BLaER1 treated with 17β-estradiol and CSF1 and Interleukin-3, amounts not matched to agents 10 nM and 100 nM (cell line): ENCODE measurements around the gene NPDC1.

ENCODE experiments used
- H3K27ac ChIP-seq, 11 experiments: shearing (Covaris generic); formaldehyde crosslinking; 2 replicates each; pipeline ENCODE4 v1.8.1; 2022
- H3K27me3 ChIP-seq, 11 experiments: shearing (Covaris generic); formaldehyde crosslinking; 2 replicates each; pipeline ENCODE4 v1.8.1; 2022
- H3K36me3 ChIP-seq, 11 experiments: shearing (Covaris generic); formaldehyde crosslinking; 2 replicates each; pipeline ENCODE4 v1.8.1; 2022
- H3K4me1 ChIP-seq, 10 experiments: shearing (Covaris generic); formaldehyde crosslinking; 2 replicates each; pipeline ENCODE4 v1.8.1; 2022
- H3K4me2 ChIP-seq, 11 experiments: shearing (Covaris generic); formaldehyde crosslinking; 2 replicates each; pipeline ENCODE4 v1.8.1; 2022
- H3K4me3 ChIP-seq, 10 experiments: shearing (Covaris generic); formaldehyde crosslinking; 2 replicates each; pipeline ENCODE4 v1.8.1; 2022
- H3K9ac ChIP-seq, 11 experiments: shearing (Covaris generic); formaldehyde crosslinking; 2 replicates each; pipeline ENCODE4 v1.8.1; 2022
- H3K9me3 ChIP-seq, 11 experiments: shearing (Covaris generic); formaldehyde crosslinking; replicated peaks in 1 of 11; 2 replicates each; pipeline ENCODE4 v1.8.1; 2022
- H4K20me1 ChIP-seq, 11 experiments: shearing (Covaris generic); formaldehyde crosslinking; 2 replicates each; pipeline ENCODE4 v1.8.1; 2022
- Cebpa-rat ChIP-seq, 11 experiments: shearing (Covaris generic); IDR thresholded peaks; 2 replicates each; pipeline ENCODE4 v1.8.1; 2022

The NPDC1 gene

DNA sequence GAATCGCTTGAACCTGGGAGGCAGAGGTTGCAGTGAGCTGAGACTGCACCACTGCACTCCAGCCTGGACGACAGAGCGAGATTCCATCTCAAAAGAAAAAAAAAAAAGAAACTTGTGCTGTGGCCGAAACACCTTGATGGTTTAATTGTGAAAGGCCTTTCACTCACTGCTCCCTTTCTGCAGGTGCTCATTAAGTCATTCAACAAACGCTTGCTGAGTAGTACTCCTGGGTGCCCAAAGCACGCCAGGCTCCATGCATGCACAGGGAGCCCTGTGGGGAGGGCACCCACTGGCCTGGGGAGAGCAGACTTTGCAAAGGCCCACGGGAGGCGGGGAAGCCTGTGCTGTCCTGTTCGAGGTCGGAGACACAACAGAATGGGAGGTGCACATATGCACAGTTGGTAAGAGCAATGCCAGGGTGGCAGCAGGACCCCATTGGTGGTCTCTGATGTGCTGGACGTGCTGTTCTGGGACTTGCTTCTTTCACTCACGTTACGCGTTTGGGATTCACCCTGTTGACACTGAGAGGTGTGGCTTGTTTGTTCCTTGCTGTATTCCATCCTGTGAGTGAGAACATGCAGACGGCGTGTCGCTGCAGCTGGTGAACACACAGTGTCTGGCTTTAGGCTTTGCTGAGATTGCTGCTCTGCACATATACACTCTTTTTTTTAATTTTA is 10.9 kb upstream of the NPDC1 start:
- Histone ChIP-seq H3K9me3 (no peaks in the 10 kb centered on the region), H3K4me3 (no peak overlapping the region), H4K20me1 (peaks cover 0 to 41% (median 12%) of the 10 kb centered on the region in 11 experiments; a peak in 10 of 22 replicates), H3K27me3 (peaks cover 40 to 54% (median 44%) of the 10 kb centered on the region in 11 experiments), H3K4me1 (peaks cover 0 to 31% (median 23%) of the 10 kb centered on the region in 10 experiments; a peak in 18 of 20 replicates), H3K36me3 (no peaks in the 10 kb centered on the region), H3K9ac (no peak overlapping the region), H3K27ac (no peak overlapping the region), H3K4me2 (no peak overlapping the region)
- no peak for TF ChIP-seq Cebpa-rat (IDR thresholded peaks at IDR 0.05)

DNA sequence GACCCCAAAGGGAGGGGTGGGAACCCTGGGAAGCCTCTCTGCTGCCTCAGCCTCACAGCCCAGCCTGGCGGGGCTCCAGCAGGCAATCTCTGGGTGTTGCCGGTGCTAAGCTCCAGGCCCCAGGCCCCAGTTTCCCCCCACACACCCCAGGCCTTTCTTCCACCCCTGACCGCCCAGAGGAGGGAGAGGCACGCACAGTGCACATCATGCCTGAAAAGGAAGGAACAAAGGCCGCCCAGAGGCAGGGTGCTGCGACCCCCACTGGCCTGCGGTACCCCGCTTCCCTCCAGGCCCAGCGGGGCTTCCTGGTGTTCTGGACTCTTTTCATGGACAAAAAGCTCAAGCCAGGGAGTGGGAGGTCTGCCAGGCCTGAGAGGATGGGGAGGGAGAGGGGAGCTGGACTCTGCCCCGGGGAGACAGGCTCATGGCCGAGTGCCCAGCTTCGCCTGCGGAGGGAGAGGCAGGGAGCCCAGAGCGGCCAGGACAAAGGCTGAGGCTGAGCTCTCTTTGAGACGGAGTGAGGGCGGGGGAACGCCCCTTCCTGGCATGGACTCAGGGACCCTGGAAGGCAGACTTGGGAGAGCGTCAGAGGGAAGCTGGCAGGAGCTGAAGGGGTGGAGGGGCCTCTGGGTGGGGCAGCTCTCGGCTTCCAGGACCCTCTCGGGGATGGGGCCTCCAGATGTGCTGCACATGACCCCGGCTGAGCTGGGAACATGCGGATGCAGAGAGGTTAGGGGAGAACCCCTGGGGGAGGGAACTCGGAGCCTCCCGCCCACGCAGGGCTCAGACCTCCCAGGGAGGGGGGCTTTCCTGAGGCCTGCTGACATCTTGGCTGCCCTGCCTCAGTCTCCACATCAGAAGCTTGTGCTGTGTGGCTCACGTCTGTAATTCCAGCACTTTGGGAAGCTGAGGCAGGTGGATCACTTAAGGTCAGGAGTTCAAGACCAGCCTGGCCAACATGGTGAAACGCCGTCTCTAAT is 9.7 kb upstream of the NPDC1 start:
- H3K36me3 ChIP-seq, result no peaks in the 10 kb centered on the region
- H3K9ac ChIP-seq, result no peak overlapping the region
- no peaks in the 10 kb centered on the region for H3K9me3 ChIP-seq
- no peak for TF ChIP-seq Cebpa-rat (IDR thresholded peaks at IDR 0.05)
- peaks cover 0 to 53% (median 16%) of the 10 kb centered on the region in 11 experiments; a peak in 12 of 22 replicates for H4K20me1 ChIP-seq
- no peak overlapping the region for H3K27ac ChIP-seq
- no peak overlapping the region for H3K4me3 ChIP-seq
- peaks cover 52 to 66% (median 56%) of the 10 kb centered on the region in 11 experiments for H3K27me3 ChIP-seq
- H3K4me2 ChIP-seq, result no peak overlapping the region
- peaks cover 0 to 31% (median 23%) of the 10 kb centered on the region in 10 experiments; a peak in 18 of 20 replicates for H3K4me1 ChIP-seq

DNA sequence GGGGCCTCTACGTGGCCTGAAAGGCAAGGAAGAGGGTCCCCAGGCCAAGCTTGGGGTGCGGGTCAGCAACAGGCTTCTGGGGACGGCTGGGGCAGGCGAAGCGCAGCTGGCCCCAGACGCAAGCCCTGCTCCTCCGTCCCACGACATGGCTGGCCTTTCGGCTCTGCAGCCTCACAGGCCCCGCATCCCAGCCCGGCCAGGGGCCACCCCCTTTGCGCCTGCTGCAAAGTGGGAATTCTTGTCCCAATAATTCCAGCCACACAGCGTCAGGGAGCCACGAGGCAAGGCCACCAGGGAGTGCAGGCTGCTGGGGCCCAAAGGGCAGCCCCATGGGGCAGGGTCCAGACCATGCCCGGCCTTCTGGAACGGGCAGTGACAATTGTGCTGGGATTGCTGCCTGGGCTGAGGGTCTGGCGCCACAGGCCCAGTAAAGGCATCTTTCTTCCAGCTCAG is 9.0 kb upstream of the NPDC1 start:
- Histone ChIP-seq H3K9me3 (no peaks in the 10 kb centered on the region), H3K4me1 (peaks cover 0 to 31% (median 23%) of the 10 kb centered on the region in 10 experiments; a peak in 18 of 20 replicates), H3K9ac (no peak overlapping the region), H3K27me3 (peaks cover 59 to 73% (median 64%) of the 10 kb centered on the region in 11 experiments), H4K20me1 (peaks cover 0 to 60% (median 24%) of the 10 kb centered on the region in 11 experiments; a peak in 12 of 22 replicates), H3K36me3 (no peaks in the 10 kb centered on the region), H3K4me3 (no peak overlapping the region), H3K4me2 (no peak overlapping the region), H3K27ac (no peak overlapping the region)
- no peak for TF ChIP-seq Cebpa-rat (IDR thresholded peaks at IDR 0.05)

DNA sequence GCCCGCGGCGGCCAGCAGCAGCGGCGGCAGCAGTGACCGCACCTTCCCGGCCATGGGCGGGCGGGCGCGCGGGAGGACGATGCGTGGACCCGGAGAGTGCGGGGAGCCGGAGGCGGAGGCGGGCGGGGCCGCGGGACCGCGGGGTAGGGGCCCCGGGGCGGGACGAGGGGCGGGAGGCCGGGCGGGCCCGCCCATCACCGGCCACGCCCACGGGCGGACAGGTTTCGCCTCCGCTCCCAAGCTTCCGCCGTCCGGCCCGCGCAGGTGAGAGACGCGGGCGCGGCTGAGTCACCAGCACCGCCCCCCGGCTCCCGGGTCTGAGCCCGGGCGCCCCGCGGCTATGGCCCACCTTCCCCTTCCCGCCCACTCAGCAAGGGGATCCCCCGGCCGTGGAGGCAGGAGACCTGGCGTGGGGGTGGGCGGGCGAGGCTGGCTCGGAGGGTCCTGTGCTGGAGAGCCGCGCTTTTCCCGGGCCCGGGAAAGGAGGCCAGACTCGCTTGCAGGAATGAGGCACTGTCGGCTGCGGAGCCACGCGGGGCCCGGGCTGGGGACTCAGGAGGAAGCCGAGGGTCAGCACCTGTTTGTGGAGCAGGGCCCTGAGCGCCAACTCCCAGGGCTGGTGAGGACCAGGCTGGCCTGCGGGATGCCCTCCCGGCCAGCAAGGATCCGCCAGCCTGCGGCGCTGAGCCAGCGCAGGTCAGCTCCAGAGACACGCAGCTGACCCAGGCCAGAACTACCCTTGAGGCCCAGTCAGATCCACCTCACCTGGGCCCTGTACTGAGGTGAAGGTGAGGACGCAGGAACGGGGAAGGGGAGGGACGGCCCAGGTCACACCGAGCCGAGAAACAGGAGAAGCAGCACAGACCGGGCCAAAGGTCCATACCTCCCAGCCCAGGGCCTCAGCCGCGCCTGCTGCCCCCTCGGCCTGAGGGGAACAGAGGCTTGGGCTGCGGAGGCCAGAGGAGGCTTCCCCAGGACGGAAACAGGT is 8.3 kb upstream of the NPDC1 start, which contains the start of gene ENTPD2:
TSS of gene ENTPD2 (minus strand) at position 118 of the 988 bp plus-strand sequence. CDS start at position 54, 64 bp downstream.
- Histone ChIP-seq H3K4me2 (peak within 1 kb of the TSS; percentile 30 to 61 (median 39); a peak in 17 of 22 replicates), H3K4me3 (peak within 1 kb of the TSS in 4 of 10 experiments; percentile 23 to 32 (median 28); a peak in 2 of 20 replicates), H3K9ac (no peak within 1 kb of the TSS), H3K9me3 (no peaks in the 10 kb centered on the region), H4K20me1 (peaks cover 0 to 67% (median 30%) of the 10 kb centered on the region in 11 experiments; a peak in 15 of 22 replicates), H3K36me3 (no peaks in the 10 kb centered on the region), H3K27ac (no peak within 1 kb of the TSS), H3K27me3 (peaks cover 66 to 80% (median 71%) of the 10 kb centered on the region in 11 experiments), H3K4me1 (peaks cover 0 to 31% (median 23%) of the 10 kb centered on the region in 10 experiments; a peak in 19 of 20 replicates)
- no peak for TF ChIP-seq Cebpa-rat (IDR thresholded peaks at IDR 0.05)

DNA sequence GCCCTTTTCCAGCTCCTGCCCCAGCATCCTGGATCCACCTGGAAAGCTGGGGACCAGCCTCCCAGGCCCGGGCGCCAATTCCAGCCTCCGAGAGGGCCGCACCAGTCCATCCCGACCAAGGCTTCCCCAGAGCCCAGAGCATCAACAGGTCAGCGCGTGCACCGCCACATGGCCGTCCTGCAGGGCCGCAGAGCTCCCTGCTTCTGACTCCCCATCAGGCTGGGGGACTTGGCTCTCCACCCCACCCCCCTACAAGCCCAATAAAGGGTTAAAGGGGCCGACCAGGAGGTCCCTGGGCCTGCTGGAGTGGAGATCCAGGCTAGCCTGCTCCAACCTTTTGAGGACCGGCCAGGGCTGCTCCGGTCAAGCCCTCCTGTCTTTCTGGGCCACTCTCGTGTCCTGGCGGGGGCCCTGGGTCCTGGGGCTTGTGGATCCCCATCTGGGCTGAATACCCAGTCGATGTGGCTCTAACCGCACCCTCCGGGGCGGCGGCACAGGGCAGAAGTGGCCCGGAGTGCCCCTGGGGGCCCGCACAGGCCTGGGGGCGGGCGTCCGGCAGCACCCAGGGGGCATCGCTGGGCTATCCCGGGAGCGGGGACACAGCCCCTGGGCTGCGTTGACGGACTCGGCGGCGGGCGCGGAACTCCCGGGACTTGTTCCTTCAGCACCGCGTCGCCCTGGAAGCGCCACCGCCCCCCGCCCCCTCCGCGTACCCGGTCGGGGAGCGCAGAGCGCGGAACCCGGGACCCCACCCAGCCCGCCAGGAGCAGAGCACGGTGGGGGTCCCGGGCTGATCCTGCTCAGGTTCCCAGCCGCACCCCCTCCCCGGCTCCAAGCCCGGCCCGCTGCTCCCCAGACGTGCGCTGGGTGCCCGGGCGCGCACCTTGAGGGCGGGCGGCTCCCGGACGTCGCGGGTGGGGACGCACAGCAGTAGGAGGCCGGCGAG is 7.3 kb upstream of the NPDC1 start:
- Histone ChIP-seq H3K4me1 (peaks cover 0 to 24% (median 17%) of the 10 kb centered on the region in 10 experiments; a peak in 18 of 20 replicates), H3K4me3 (peak overlapping the region in 4 of 10 experiments; percentile 23 to 32 (median 28); a peak in 2 of 20 replicates), H3K27ac (no peak overlapping the region), H3K27me3 (peaks cover 74 to 89% (median 80%) of the 10 kb centered on the region in 11 experiments), H3K9ac (no peak overlapping the region), H3K36me3 (no peaks in the 10 kb centered on the region), H3K9me3 (no peaks in the 10 kb centered on the region), H3K4me2 (peak overlapping the region; percentile 30 to 61 (median 39); a peak in 17 of 22 replicates), H4K20me1 (peaks cover 0 to 71% (median 30%) of the 10 kb centered on the region in 11 experiments; a peak in 15 of 22 replicates)
- TF ChIP-seq Cebpa-rat (IDR thresholded peaks at IDR 0.05), result no peak

DNA sequence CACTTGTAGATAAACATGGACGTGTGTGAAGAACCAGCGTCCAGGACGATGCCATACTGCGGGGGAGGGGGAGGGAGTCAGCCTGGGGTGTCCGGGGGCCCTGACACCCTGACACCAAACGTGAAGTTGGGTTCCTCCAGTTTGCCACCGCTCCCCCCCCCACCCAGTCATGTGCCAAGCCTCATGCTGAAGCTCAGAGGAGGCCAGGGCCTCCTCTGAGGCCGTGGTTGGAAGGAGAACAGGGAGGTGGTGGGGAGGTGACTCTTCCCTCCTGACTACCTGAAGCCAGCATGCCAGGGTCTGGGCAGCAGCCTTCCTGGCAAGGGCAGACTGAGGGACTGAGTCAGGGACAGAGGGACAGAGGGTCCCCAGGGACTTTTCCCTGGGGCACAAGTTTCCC is 6.3 kb upstream of the NPDC1 start:
- Histone ChIP-seq H3K4me1 (peaks cover 0 to 19% (median 16%) of the 10 kb centered on the region in 10 experiments; a peak in 16 of 20 replicates), H4K20me1 (peaks cover 0 to 79% (median 36%) of the 10 kb centered on the region in 11 experiments; a peak in 16 of 22 replicates), H3K36me3 (no peaks in the 10 kb centered on the region), H3K9ac (no peak overlapping the region), H3K9me3 (no peaks in the 10 kb centered on the region), H3K4me3 (no peak overlapping the region), H3K27me3 (peaks cover 84 to 99% (median 90%) of the 10 kb centered on the region in 11 experiments), H3K27ac (no peak overlapping the region), H3K4me2 (peak overlapping the region in 7 of 11 experiments; percentile 2 to 43 (median 36); a peak in 9 of 22 replicates)
- TF ChIP-seq Cebpa-rat (IDR thresholded peaks at IDR 0.05), result no peak

DNA sequence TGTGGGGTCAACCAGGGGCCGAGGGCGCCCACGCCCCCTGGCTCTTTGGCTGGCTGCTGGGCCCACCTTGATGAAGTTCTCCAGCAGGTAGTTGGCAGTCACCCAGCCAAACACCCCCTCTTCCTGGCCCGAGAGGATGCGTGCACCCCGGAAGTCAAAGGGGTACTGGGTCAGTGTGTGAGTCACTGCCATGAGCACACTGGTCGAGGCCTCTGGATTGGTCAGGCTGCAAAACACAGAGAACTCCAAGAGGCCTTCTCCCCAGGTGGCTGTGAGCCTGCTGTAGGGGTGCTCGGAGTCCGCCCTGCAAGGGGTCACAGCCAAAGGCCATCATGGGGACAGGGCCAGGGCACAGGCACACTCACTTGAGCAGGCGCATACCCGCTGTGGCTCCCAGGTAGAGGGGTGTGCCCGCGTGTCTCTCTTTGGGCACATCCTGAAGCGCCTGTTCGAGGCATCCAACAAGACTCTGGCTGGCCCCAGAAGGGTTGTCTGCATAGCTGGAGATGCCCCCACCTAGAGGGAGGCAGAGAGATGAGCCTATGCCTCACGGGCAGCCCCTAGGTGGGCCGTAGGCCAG is 5.3 kb upstream of the NPDC1 start:
- Histone ChIP-seq H3K36me3 (no peaks in the 10 kb centered on the region), H3K27ac (no peak overlapping the region), H3K9ac (no peak overlapping the region), H3K4me2 (no peak overlapping the region), H3K4me3 (no peak overlapping the region), H3K9me3 (no peaks in the 10 kb centered on the region), H3K27me3 (peaks cover 91 to 99% (median 96%) of the 10 kb centered on the region in 11 experiments), H4K20me1 (peaks cover 0 to 86% (median 40%) of the 10 kb centered on the region in 11 experiments; a peak in 16 of 22 replicates), H3K4me1 (peaks cover 2 to 27% (median 20%) of the 10 kb centered on the region in 10 experiments; a peak in 17 of 20 replicates)
- no peak for TF ChIP-seq Cebpa-rat (IDR thresholded peaks at IDR 0.05)
